ENCODE data around the gene DST. TPM values are rescaled to one million over a fixed set of nuclear protein-coding genes. Genes with fewer than 3 reads are reported as not detected.

DST gene
- total RNA-seq, 1 experiment from 2014 or later: 370 TPM

DNA sequence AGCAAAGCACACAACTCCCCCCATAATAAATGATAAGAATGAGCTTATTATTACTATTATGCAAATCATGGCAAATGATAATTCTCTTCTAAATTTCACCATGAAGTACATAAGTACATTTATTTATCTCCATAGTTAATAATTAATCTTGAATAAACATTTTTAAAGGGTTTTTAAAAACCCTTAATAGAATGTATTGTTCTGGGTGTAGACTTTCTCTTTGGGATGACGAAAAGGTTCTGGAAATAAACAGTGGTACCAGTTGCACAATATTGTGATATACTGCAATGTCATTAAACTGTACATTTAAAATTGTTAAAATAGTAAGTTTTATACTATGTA, 18.0 kb downstream of the DST start:
- no TSS peak for BruUV-seq (replicated peaks)
- CTCF ChIA-PET: interaction anchor here (3.4 kb wide), 1 partner anchor 45 kb away, joined by 22 read pairs; no protein-coding TSS in a partner anchor

DNA sequence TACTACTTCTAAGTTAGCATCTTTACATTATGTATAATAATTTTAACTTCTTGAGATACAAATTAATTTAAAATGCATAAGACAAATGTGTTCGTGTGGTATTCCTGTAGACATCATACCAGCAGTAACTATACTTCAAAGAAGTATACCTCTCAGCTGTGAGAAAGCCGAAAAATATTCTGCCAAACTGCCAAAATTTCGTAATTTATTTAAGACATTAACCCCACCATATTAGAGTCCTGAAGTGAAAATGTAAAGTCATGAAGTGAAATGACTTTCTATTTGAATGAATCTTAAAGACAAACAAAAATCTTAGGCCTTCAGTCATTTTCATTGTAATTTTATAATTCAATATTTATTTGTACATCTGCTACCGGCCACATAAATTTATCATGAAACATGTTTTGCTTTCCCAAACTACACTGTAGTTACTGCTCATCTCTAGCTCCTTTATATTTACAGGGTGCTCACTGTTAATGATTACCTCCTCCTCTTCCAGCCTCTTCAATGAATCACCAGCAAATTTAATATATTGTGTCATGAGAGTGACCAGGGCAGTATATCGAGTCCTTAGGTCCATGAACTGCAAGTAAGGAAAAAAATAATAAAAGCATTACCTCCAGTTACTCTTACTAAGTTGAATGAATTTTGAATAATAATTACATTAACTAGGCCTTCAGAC, 18.5 kb downstream of the DST start:
- intact Hi-C loops (cut with micrococcal nuclease): no loop called here
- H3K36me3 Mint-ChIP-seq (ENCODE audit: insufficient read depth, unreplicated experiment): no peaks in the 10 kb centered on the region
- TF ChIP-seq CTCF (IDR thresholded peaks at IDR 0.05; ENCODE audit: unreplicated experiment): no peak
- DNase-seq (ENCODE audit: unreplicated experiment): no peak
- POLR2A ChIA-PET: interaction anchor here (1.0 to 32.0 kb wide), 5 partner anchors 8 to 53 kb away, joined by 3 to 1548 read pairs (median 6); partner anchors contain the start of gene DST
- no peak overlapping the region for H3K4me3 Mint-ChIP-seq (ENCODE audit: unreplicated experiment)
- H3K9me3 Mint-ChIP-seq (ENCODE audit: unreplicated experiment): no peaks in the 10 kb centered on the region
- no TSS peak for BruUV-seq (replicated peaks)
- H3K4me1 Mint-ChIP-seq (ENCODE audit: insufficient read depth, unreplicated experiment): peaks cover 6% of the 10 kb centered on the region
- H3K27me3 Mint-ChIP-seq (ENCODE audit: insufficient read depth, unreplicated experiment): no peaks in the 10 kb centered on the region
- H3K27ac Mint-ChIP-seq (ENCODE audit: low read depth, unreplicated experiment): no peak overlapping the region
- CTCF ChIA-PET: interaction anchor here (0.5 to 3.4 kb wide), 2 partner anchors 46 to 78 kb away, joined by 3 to 22 read pairs; no protein-coding TSS in a partner anchor

More for the DNA sequence above, 18.0 kb downstream of the DST start:
- Mint-ChIP-seq H3K9me3 (ENCODE audit: unreplicated experiment) (no peaks in the 10 kb centered on the region), H3K4me3 (ENCODE audit: unreplicated experiment) (no peak overlapping the region), H3K27ac (ENCODE audit: low read depth, unreplicated experiment) (no peak overlapping the region), H3K36me3 (ENCODE audit: insufficient read depth, unreplicated experiment) (no peaks in the 10 kb centered on the region), H3K27me3 (ENCODE audit: insufficient read depth, unreplicated experiment) (no peaks in the 10 kb centered on the region), H3K4me1 (ENCODE audit: insufficient read depth, unreplicated experiment) (peaks cover 7% of the 10 kb centered on the region)
- POLR2A ChIA-PET: interaction anchor here (0.9 to 32.0 kb wide), 3 partner anchors 13 to 68 kb away, joined by 3 to 1548 read pairs (median 206); partner anchors contain the start of gene DST
- no peak for TF ChIP-seq CTCF (IDR thresholded peaks at IDR 0.05; ENCODE audit: unreplicated experiment)
- no peak for DNase-seq (ENCODE audit: unreplicated experiment)
- intact Hi-C loops (cut with micrococcal nuclease): no loop called here

- intact Hi-C loops (cut with micrococcal nuclease): no loop called here
- no peak overlapping the region for H3K27ac Mint-ChIP-seq (ENCODE audit: low read depth, unreplicated experiment)
- BruUV-seq (replicated peaks): no TSS peak
- H3K4me1 Mint-ChIP-seq (ENCODE audit: insufficient read depth, unreplicated experiment): no peaks in the 10 kb centered on the region
- no peaks in the 10 kb centered on the region for H3K27me3 Mint-ChIP-seq (ENCODE audit: insufficient read depth, unreplicated experiment)
- CTCF ChIA-PET: interaction anchor here (0.6 kb wide), 1 partner anchor 250 kb away, joined by 4 read pairs; no protein-coding TSS in a partner anchor
- no peak for TF ChIP-seq CTCF (IDR thresholded peaks at IDR 0.05; ENCODE audit: unreplicated experiment)
- no peaks in the 10 kb centered on the region for H3K9me3 Mint-ChIP-seq (ENCODE audit: unreplicated experiment)
- no peaks in the 10 kb centered on the region for H3K36me3 Mint-ChIP-seq (ENCODE audit: insufficient read depth, unreplicated experiment)
- no peak for DNase-seq (ENCODE audit: unreplicated experiment)
- POLR2A ChIA-PET: interaction anchor here (0.8 to 32.0 kb wide), 7 partner anchors 11 to 1106 kb away, joined by 3 to 1548 read pairs (median 20); partner anchors contain the start of gene DST
- no peak overlapping the region for H3K4me3 Mint-ChIP-seq (ENCODE audit: unreplicated experiment)
These were observed 22.3 kb downstream of the DST start for GRCh38 chr6:56620229-56620868.

- no peak for DNase-seq (ENCODE audit: unreplicated experiment)
- Mint-ChIP-seq H3K27me3 (ENCODE audit: insufficient read depth, unreplicated experiment) (no peaks in the 10 kb centered on the region), H3K4me3 (ENCODE audit: unreplicated experiment) (no peak overlapping the region), H3K36me3 (ENCODE audit: insufficient read depth, unreplicated experiment) (no peaks in the 10 kb centered on the region), H3K9me3 (ENCODE audit: unreplicated experiment) (no peaks in the 10 kb centered on the region), H3K4me1 (ENCODE audit: insufficient read depth, unreplicated experiment) (no peaks in the 10 kb centered on the region), H3K27ac (ENCODE audit: low read depth, unreplicated experiment) (no peak overlapping the region)
- ChIA-PET CTCF (interaction anchor here (1.1 to 1.9 kb wide), 4 partner anchors 16 to 54 kb away, joined by 3 to 8 read pairs (median 4); partner anchors contain the start of gene DST), POLR2A (interaction anchor here (0.6 to 32.0 kb wide), 18 partner anchors 8 to 165 kb away, joined by 3 to 1548 read pairs (median 8); partner anchors contain the start of gene DST)
- no TSS peak for BruUV-seq (replicated peaks)
- intact Hi-C loops (cut with micrococcal nuclease): no loop called here
- peak; percentile 14 for TF ChIP-seq CTCF (IDR thresholded peaks at IDR 0.05; ENCODE audit: unreplicated experiment)
These were observed 24.6 kb downstream of the DST start for GRCh38 chr6:56618050-56618449.

Measured in MCF 10A (cell line).